Measurements from ENCODE around the gene SLC7A11.
"Not testable (repeated sequence)": the region's sequence is repeated elsewhere in the genome, so short reads cannot be mapped to it uniquely, and the experiment has no call there.

DNA sequence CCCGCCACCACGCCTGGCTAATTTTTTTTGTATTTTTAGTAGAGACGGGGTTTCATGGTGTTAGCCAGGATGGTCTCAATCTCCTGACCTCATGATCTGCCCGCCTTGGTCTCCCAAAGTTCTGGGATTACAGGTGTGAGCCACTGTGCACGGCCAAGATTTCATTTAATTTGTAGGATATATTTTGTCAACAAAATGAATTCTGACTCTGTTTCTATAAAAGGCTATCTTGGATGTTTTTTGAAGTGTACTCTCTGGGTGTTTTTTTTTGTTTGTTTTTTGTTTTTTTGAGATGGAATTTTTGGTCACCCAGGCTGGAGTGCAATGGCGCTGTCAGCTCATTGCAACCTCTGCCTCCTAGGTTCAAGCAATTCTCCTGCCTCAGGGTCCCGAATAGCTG lies 5.0 kb downstream of the SLC7A11 start:
- TF ChIP-seq, protein P1, sequence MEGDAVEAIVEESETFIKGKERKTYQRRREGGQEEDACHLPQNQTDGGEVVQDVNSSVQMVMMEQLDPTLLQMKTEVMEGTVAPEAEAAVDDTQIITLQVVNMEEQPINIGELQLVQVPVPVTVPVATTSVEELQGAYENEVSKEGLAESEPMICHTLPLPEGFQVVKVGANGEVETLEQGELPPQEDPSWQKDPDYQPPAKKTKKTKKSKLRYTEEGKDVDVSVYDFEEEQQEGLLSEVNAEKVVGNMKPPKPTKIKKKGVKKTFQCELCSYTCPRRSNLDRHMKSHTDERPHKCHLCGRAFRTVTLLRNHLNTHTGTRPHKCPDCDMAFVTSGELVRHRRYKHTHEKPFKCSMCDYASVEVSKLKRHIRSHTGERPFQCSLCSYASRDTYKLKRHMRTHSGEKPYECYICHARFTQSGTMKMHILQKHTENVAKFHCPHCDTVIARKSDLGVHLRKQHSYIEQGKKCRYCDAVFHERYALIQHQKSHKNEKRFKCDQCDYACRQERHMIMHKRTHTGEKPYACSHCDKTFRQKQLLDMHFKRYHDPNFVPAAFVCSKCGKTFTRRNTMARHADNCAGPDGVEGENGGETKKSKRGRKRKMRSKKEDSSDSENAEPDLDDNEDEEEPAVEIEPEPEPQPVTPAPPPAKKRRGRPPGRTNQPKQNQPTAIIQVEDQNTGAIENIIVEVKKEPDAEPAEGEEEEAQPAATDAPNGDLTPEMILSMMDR (IDR thresholded peaks at IDR 0.05), result not testable (repeated sequence)
- TF ChIP-seq POLR2A (IDR thresholded peaks at IDR 0.05), result not testable (repeated sequence)

Data from lower leg skin (tissue), 3 donors.